WERI-Rb-1 (cell line): ENCODE measurements around the gene MT4.
A peak's percentile ranks its signal among the peaks of the same experiment; 100 is the strongest.

Source experiments
- DNase-seq: peaks from one replicate; pipeline ENCODE4 v3.0.0-alpha.2; 2020
- H3K27ac ChIP-seq: fragments of 250-450 bp; sonication (Bioruptor Pico); 2 replicates; pipeline ENCODE4 v1.5.1; 2020; ENCODE audit warnings: mild to moderate bottlenecking, moderate library complexity
- H3K27me3 ChIP-seq: fragments of 250-450 bp; sonication (Bioruptor Pico); 2 replicates; pipeline ENCODE4 v1.5.1; 2021; ENCODE audit warnings: mild to moderate bottlenecking, low read depth, moderate library complexity; ENCODE audit not compliant: insufficient read depth, severe bottlenecking
- H3K36me3 ChIP-seq: fragments of 250-450 bp; sonication (Bioruptor Pico); 2 replicates; pipeline ENCODE4 v1.5.1; 2020; ENCODE audit warnings: mild to moderate bottlenecking, moderate library complexity
- H3K4me3 ChIP-seq: 2 replicates; pipeline ENCODE4 v1.5.1; 2011; ENCODE audit warnings: low read depth, mild to moderate bottlenecking, control low read depth, low read length
- H3K9me3 ChIP-seq: fragments of 250-450 bp; sonication (Bioruptor Pico); 2 replicates; pipeline ENCODE4 v1.5.1; 2021; ENCODE audit warnings: mild to moderate bottlenecking, moderate library complexity; ENCODE audit not compliant: severe bottlenecking
- TF ChIP-seq, protein P1 (sequence below): IDR thresholded peaks from 2 replicates; pipeline ENCODE4 v1.5.1; 2011; ENCODE audit warnings: low read depth, mild to moderate bottlenecking, control low read depth, inconsistent platforms, low read length

Gene MT4

GRCh38 chr16:56520251-56520577 lies 44.7 kb upstream of the MT4 start:
- H3K4me3 ChIP-seq = peak overlapping the region; percentile 94
- DNase-seq = no peak
- H3K36me3 ChIP-seq = no peaks in the 10 kb centered on the region
- H3K27ac ChIP-seq = peak overlapping the region; percentile 79
- TF ChIP-seq, protein P1, sequence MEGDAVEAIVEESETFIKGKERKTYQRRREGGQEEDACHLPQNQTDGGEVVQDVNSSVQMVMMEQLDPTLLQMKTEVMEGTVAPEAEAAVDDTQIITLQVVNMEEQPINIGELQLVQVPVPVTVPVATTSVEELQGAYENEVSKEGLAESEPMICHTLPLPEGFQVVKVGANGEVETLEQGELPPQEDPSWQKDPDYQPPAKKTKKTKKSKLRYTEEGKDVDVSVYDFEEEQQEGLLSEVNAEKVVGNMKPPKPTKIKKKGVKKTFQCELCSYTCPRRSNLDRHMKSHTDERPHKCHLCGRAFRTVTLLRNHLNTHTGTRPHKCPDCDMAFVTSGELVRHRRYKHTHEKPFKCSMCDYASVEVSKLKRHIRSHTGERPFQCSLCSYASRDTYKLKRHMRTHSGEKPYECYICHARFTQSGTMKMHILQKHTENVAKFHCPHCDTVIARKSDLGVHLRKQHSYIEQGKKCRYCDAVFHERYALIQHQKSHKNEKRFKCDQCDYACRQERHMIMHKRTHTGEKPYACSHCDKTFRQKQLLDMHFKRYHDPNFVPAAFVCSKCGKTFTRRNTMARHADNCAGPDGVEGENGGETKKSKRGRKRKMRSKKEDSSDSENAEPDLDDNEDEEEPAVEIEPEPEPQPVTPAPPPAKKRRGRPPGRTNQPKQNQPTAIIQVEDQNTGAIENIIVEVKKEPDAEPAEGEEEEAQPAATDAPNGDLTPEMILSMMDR = no peak
- no peaks in the 10 kb centered on the region for H3K27me3 ChIP-seq
- no peaks in the 10 kb centered on the region for H3K9me3 ChIP-seq

DNA sequence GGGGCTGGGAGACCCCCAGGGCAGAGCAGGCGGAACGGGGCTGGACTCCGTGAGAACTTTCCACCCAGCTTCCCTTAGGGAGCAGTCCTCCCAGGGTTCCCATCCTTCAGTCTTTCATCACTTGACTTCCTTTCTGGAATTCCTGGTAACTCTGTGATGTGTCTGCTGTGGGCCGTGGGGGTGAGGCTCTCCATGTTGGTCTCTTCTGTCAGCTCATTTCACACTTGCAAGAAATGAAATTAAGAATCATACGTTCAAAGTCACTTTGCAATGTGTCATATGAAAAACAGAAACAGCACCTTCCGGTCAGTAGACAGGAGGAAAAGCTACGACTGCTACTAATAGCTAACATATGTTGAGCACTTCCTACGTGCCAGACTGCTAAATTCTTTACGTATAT lies 39.6 kb upstream of the MT4 start:
- DNase-seq = no peak
- H3K27ac ChIP-seq = no peak overlapping the region
- no peak overlapping the region for H3K4me3 ChIP-seq
- no peaks in the 10 kb centered on the region for H3K9me3 ChIP-seq
- H3K27me3 ChIP-seq = no peaks in the 10 kb centered on the region
- TF ChIP-seq, protein P1 = no peak
- H3K36me3 ChIP-seq = no peaks in the 10 kb centered on the region

DNA sequence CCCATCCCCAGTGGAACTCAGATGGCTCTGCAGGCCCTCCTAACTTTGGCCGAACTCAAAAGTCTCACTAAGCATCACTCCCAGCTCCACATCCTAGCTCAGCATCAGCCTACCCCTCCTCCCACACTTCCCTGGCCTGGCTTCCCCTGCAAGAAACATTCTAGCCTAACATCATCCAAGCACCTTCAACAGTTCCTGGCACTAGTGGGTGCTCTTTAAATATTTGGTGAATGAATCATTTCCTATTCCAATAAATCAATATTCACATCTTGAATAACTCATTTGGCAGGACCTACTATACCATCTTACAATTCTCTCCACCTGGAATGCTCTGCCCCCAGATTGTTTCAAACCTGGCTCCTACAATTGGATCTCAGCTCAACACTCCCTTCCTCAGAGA lies 34.0 kb upstream of the MT4 start:
- Histone ChIP-seq H3K4me3 (no peak overlapping the region), H3K27me3 (no peaks in the 10 kb centered on the region), H3K27ac (no peak overlapping the region), H3K9me3 (no peaks in the 10 kb centered on the region), H3K36me3 (no peaks in the 10 kb centered on the region)
- no peak for DNase-seq
- TF ChIP-seq, protein P1 = no peak

DNA sequence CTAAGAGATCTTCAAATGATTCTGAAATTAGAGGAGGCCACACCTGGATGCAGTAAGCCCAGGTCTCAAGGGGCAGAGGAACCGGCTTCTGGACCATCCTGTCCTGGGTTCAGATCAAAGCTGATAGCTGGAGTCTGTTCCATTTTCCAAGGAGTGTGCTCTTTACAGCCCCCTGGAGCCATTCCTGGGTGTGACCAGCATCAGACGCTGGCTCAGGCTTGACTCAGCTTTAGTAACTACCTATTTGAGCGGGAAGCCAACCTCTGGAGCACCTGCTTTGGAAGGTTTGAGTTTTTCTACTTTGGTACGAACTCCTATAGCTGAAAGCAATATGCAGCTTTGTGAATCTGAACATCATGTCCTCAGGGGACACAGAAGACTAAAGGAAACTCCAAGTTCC lies 32.2 kb upstream of the MT4 start:
- Histone ChIP-seq H3K27me3 (no peaks in the 10 kb centered on the region), H3K4me3 (no peak overlapping the region), H3K9me3 (no peaks in the 10 kb centered on the region), H3K36me3 (no peaks in the 10 kb centered on the region), H3K27ac (no peak overlapping the region)
- DNase-seq = no peak
- TF ChIP-seq, protein P1 = peak; percentile 34

DNA sequence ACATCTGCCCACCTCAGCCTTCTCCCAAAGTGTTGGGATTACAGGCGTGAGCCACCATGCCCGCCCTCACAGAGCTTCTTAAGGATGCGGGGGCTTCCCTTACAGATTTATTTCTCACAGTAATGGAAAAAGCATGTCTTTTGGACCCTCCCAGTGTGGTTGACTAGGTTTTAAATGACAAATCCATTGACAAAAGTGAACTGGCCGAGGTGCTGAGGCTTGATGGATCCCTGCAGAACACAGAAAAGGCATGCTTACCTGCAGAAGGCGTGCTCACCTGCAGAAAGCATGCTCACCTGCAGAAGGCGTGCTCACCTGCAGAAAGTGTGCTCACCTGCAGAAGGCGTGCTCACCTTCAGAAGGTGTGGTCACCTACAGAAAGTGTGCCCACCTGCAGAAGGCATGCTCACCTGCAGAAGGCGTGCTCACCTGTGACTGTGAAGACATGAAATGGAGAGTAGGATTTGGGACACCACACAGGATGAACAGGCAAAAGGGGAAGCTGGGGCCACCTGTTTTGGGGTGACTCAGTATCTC lies 30.0 kb upstream of the MT4 start:
- Histone ChIP-seq H3K9me3 (no peaks in the 10 kb centered on the region), H3K36me3 (no peaks in the 10 kb centered on the region), H3K27ac (no peak overlapping the region), H3K4me3 (no peak overlapping the region), H3K27me3 (no peaks in the 10 kb centered on the region)
- TF ChIP-seq, protein P1 = no peak
- no peak for DNase-seq

DNA sequence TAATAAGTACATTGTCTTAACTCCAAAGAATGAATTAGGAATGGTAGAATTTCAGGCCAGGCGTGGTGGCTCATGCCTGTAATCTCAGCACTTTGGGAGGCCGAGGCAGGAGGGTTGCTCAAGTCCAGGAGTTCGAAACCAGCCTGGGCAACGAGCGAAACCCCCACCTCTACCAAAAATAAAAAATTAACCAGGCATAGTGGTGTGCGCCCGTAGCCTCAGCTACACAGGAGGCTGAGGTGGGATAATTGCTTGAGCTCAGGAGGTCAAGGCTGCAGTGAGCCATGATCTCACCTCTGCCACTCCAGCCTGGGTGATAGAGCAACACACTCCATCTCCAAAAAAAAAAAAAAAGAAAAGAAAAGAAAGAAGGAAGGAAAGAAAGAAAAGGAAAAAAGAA lies 26.5 kb upstream of the MT4 start:
- Histone ChIP-seq H3K36me3 (no peaks in the 10 kb centered on the region), H3K4me3 (no peak overlapping the region), H3K27me3 (no peaks in the 10 kb centered on the region), H3K27ac (no peak overlapping the region), H3K9me3 (no peaks in the 10 kb centered on the region)
- TF ChIP-seq, protein P1 = no peak
- DNase-seq = no peak
